ENCODE measurements around the gene EXD3.
"Not testable (repeated sequence)": the region's sequence is repeated elsewhere in the genome, so short reads cannot be mapped to it uniquely, and the experiment has no call there.

Gene EXD3

DNA sequence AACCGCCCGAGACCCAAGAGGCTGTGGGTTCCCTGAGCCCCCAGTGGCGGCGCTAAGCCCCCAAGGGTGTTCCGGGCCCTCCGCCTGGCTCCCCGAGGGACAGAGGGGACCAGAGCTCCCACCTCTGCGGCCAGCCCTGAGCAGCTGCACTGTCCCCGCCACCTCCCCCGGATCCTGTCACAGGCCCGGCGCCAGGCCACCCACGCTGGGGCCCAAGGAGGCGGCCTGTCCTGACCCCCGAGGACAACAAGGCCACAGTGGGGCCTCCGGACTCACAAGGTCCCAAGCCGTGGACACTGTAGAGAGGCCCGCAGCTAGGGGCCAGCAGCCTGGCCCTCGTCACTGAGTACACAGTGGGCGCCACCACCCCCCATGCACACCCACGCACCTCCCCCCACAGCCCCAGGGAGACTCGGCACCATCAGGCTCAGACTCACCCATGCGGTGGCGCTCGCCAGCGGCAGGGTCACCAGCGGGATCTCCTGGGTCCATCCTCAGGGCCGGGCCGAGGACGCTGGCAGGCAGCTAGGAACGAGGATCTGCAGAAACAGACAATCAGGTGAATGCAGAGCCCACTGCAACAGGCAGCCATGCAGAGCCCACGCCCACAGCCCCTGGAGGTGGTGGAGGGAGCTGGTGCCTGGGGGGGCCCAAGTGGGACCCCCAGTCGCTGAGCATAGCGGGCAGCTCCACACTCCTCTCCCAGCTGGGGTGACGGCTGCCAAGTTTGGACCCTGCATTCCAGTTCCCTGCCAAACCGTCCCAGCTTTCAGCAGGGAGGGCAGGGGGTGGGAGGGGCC lies 27.9 kb downstream of the EXD3 start:
- DNase-seq (ENCODE audit: low read depth in 2 of 2, low spot score in 1 of 2): no peak

DNA sequence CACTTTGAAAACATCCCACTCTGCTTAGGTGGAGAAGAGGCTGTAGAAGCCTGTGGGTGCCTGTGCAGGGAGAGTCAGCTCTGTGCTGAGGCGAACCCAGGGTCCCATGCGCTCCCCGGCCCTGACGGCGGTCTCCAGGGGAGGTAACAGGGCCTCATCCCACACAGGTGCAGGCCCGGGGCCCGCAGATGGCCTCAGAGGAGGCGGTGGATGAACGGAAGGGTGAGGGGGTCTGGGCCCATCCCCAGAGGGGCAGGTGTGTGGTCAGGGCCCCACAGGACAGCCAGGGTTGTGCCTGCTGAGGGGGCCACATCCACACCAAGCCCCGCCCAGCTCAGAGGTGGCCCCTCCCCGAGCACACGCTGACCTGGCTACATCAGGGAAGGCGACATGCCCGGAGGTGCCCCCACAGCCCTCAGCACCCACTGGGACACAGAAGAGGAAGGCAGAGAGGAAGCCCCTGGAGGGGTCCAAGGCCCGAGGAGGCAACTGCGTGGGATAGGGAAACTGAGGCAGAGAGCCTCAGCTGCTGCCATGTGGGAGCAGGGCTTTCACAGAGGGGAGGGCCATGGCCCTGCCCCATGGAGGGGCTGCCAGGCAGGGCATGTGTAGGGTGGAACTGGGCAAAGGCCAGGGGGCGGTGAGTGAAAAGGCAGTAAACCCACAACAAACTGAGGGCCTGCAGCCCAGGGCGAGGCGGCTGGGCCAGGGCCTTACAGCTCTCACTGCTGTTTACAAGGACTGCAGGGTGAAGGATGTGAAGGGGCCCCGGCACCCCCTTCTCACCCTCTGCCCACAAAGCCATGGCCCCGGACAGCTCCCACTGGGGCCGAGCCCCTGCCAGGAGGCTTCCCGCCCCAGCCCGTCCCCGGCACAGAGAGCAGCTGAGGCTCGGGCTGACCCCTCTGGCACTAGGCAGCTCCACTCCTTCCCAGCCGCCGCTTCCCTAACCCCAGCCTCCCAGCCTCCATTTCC lies 29.5 kb downstream of the EXD3 start:
- no peak for DNase-seq (ENCODE audit: low read depth in 2 of 2, low spot score in 1 of 2)

DNA sequence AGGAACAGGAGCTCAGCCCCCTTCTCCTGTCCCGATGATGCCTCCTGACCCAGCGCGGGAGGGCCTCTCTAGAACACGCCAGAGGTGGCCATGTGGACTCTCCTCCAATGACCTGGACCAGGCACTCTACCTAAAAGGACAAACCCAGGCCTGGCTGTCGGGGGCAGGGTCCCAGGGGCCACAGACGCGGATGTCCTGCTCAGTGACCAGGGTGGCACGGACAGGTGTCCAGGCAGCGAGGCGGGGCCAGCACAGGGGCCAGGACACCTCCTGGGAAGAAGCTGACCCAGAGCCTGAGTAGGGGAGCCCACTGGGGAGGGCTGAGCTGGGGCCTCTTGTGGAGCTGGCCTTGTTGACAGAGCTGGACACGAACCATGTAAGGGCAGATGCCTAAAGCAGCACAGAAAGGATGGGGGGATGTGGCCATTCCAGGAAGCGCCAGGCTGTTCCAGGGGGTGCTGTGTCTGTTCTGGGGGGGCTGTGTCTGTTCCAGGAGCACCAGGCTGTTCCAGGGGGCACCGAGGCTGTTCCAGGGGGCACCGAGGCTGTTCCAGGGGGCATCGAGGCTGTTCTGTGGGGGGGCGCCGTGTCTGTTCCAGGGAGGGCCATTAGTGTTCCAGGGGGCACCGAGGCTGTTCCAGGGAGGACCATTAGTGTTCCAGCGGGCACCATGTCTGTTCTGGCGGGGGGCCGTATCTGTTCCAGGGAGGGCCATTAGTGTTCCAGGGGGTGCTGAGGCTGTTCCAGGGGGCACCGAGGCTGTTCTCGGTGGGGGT lies 30.5 kb downstream of the EXD3 start:
- no peak for DNase-seq (ENCODE audit: low read depth in 2 of 2, low spot score in 1 of 2)

DNA sequence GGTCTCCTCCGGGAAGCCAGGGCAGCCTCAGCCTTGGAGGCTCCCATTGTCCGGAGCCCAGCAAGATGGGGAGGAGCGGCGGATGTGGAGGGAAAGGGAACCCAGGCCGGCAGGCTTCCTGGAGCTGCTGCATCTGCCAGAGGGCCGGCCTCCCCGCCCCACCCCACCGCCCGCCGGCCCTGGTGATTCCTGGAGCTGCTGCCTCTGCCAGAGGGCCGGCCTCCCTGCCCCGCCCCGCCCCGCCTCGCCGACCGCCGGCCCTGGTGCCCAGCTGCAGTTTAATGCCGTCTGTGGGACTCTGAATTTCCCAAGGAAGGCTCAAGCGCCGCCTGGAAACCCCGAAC lies 31.6 kb downstream of the EXD3 start:
- no peak for DNase-seq (ENCODE audit: low read depth in 2 of 2, low spot score in 1 of 2)

DNA sequence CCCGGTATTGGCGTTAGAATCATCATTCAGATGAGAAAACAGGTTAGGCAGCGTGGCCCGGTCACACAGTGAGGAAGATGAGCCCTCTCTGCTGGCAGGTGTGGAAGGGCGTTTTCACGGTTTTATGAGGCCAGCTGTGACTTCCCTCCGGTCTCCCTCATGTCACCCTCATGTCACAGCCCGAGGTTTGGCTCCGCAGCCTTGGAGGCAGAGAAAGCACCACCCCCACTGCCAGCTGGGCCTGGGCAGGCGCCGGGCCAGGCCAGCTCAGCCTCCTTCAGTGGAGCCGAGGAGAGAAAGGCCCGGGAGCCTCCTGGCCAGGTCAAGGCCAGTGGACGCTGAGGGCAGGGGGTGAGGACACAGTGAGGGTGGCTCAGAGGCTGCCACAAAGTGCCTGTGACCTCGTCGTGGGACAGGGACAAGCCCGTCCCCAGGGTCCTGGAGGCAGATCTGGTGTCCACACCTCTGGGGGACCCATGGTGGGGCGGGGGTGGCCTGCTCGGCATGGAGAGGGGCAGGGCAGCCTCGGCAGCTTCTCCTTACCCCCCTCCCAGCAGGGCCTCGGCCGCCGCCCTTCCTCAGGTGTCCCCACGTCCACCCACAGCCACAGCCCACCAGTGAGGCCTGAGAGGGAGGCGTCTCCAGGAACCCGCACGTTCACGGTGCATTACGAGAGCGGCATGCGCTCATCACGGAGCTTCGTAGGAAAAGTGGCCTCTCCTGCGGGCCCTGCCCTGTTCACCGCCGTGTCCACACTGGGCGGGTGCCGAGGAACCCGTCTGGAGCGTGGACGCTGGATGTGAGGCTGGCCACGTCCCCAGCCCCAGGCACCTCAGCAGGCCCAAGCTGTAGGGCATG lies 32.2 kb downstream of the EXD3 start:
- DNase-seq (ENCODE audit: low read depth in 2 of 2, low spot score in 1 of 2): no peak

DNA sequence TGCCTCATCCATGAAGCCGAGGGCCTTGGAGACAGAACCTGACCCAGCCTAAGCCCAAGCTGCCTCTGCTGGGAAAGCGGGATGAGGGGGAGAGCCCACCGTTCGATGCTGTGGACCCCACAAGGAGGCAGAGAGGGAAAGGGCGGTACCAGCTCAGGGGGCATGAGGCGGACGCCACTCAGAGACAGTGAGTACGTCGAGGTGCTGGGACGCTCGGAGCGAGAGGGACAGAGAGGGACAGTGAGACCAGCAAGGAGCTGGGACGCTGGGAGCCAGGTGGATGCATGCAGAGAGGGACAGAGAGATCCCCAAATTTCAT lies 33.6 kb downstream of the EXD3 start:
- no peak for DNase-seq (ENCODE audit: low read depth in 2 of 2, low spot score in 1 of 2)

DNA sequence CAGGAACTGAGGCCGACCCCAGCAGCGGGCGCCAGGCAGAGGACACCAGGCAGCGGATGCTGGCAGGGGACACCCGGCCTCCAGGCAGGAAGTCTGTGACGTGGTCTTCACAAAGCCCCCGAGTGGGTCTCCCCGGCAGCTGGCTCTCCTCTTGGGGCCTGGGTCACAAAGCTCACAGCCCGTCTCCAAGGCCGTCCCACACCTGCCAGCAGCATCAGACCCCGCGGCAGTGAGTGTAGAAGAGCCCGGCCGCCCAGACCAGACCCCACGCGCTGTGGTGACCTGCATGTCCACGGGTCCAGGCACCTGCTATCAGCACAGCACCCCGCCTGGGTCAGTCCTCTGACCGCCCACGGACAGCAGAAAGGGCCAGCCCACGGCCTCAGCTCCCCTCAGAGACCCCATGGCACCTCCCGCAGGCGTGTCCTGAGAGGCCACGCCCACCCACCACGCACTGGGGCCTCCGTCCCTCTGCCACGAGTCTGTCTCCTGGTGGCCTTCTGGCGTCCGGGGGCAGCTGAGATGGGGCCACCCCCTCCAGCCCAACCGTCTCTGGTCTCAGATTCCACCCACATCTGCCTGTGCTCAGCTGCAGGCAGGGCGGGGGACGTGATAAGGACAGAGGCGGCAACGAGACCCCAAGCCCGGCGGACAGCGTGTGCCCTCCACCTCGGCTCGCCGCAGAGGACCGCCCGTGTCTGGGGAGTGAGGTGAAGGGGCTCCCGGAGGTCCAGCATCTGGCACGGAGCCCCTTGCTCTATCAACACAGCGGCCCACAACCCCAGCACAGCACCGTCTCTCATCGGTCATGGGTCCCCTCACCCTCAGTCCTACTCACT lies 34.2 kb downstream of the EXD3 start:
- DNase-seq (ENCODE audit: low read depth in 2 of 2, low spot score in 1 of 2): no peak

DNA sequence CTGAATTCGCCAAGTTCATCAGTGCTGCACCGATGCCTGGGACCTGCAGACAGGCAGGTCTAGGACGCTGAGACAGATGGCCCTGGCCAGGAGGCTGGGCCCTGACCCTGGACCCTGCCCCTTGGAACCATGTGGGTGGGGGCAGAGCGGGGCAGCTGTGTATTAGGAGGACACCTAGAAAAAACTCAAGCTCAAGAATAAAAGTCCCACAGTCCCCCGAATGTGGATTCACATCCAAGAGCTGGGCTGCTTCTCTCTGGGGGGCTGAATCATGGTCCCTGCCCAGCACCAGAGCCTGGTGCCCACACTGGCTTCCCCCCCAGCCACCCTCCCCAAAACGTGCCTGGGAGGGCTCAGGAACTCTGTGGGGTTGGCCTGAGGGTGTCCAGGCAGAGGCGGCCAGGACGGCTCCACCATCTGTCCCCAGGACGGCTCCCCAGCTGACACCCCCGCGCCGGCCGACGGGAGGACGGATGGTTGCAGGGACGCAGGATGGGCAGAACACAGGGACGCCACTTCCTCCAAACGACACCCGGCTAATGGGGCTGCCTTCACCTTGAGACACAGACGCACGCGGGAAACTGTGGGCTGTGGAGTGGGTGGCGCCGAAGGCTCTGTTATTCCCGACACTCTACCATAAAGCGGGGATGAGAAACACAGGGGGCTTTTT lies 34.9 kb downstream of the EXD3 start:
- no peak for DNase-seq (ENCODE audit: low read depth in 2 of 2, low spot score in 1 of 2)

DNA sequence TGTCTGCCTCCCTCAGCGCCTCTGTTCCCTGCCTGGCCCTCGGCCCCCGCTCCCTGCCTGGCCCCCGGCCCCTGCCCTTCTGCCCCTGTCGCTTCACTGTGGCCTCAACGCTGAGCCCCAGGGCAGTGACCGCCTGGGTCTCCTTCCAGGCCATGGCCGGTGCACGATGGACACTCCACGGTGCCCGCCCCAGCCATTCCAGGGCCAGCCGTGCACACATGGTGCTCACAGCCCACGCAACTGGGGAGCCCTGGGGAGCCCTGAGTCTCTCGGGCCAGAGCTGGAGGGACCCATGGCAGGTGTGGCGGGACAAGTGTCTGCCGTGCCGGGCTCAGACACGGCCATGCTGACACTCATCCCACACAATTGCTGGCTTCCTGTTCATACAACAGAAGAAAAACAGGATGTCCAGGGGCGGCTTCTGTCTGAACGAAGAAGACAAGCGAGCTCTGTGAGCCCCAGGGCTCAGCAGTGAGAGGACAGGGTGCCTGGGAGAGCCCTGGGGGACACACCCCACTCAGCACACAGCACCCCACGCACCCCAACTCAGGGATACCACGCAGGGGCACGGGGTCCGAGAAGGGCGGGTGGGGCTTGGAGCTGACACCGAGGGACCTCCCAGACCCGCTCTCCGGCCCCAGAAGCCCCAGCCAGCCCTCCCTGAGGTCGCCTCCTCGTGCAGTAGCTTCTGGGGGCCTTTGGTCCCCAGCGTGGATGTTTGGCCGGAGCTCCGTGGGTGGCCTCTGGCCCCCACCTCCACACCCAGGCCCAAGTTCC lies 35.7 kb downstream of the EXD3 start:
- DNase-seq (ENCODE audit: low read depth in 2 of 2, low spot score in 1 of 2): peak in 1 of 2 donors; percentile 18

DNA sequence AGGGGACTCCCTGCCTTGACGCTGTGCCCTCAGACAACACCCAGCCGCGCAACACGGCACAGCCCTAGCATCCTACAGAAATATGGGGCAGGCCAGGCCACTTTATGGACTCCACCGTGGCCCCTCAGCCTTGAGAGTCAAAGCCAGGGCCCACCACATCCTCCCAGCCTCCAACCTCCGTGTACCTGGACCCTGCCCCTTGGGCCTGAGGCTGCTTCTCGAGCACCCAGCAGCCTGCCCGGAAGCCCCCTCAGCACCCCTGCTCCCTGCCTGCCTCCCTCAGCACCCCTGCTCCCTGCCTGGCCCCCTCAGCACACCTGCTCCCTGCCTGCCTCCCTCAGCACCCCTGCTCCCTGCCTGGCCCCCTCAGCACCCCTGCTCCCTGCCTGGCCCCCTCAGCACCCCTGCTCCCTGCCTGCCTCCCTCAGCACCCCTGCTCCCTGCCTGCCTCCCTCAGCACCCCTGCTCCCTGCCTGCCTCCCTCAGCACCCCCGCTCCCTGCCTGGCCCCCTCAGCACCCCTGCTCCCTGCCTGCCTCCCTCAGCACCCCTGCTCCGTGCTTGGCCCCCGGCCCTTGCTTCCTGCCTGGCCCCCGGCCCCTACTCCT lies 36.4 kb downstream of the EXD3 start:
- not testable (repeated sequence) for DNase-seq (ENCODE audit: low read depth in 2 of 2, low spot score in 1 of 2)

DNA sequence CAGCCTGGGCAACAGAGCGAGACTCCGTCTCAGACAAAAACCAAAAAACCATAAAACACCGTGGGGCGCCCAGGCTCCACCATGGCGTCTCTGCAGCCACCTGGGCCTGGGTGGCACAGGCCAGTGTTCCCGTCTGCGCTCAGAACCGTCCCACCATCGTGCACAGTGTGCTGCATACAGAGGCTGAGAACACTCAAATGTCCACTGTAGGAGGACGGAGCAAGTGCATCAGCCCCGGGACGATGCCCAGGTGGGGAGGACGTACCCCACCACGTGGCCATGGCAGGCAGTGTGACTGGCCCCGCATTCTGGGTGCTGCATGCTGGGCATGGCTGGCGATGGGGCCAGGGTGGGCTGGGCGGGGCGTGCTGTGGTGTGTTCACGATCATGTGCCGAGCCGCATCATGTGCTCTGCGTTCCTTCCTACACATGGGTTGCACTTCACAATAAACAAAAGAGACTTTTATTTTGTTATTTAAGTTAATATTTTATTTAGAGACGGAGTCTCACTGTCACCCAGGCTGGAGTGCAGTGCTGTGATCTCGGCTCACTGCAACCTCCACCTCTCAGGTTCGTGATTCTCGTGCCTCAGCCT lies 37.8 kb downstream of the EXD3 start:
- DNase-seq (ENCODE audit: low read depth in 2 of 2, low spot score in 1 of 2): no peak

DNA sequence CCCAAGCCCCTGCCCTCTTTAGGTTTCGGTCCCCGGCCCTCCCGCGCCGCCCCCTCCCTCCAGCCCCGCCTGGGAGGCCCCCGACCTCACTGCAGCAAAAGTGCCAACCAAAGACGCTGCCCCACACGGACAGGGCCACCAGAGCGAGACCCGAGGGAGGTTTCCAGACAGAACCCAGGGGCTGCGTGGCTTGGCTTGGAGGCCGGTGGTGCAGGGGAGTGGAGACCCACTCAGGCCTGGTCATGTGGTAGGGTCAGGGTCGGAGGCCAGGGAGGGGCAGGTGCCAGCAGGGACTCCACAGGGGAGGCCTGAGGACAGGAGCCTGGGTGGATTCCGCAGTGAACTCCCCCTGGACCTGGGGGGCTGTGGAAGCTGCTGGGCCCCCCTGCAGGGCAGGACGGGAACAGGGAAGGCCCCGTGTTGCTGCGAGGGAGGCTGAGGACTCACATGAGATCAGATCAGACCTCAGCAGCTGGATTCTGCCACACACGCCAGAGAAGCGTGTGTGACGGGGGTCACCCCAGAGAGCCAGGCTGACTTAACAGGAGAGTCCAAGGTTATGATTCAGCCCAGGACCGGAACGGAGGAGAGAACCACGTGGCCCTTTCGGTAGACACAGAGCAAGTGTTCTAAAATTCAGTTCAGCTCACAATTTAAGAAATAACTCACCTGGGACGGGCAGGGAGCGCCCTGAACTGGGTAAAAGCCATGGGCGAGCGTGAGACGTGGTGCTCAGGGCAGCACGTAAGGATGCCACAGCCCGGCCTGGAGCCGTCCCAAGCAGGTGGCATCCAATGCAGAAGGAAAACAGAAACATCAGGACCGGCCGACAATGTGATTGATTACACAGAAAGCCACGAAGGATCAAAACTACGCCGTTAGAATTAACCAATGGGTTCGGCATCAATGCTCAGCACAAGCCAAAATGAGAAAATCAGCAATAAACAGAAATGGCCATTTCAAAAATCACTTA lies 38.9 kb downstream of the EXD3 start:
- no peak for DNase-seq (ENCODE audit: low read depth in 2 of 2, low spot score in 1 of 2)

DNA sequence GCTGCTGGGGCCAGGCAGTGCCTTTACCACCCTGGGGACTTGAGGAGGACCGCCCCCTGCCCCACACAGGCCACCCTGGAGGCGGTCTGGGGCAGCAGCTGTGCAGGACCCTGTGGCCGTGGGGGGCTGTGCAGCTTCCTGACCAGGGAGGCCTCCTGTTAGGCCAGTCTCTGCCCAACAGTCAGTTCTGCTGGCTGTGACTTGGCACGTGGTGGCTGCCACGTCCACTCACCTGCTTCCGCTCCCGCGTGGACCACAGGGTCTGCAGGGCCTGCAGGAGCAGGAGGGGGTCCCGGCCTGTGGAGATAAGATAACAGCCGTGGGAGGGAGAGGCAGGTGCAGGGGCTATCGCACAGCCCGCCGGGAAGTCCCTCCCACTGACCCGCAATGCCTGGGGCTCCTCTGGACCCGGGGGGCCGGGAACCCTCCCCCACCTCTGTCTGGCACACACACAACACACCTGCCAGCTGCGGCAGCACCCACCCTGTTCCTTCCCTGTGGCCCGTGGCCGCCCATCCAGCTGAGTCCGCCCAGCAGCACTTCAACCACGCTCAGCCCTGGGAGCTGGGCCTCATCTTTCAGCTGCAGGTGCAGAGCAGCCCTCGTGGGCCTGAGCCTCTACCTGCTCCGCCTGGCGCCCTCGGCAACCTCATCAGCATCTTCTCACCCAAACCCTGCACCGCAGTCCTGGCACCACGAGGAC lies 39.7 kb downstream of the EXD3 start:
- DNase-seq (ENCODE audit: low read depth in 2 of 2, low spot score in 1 of 2): no peak

DNA sequence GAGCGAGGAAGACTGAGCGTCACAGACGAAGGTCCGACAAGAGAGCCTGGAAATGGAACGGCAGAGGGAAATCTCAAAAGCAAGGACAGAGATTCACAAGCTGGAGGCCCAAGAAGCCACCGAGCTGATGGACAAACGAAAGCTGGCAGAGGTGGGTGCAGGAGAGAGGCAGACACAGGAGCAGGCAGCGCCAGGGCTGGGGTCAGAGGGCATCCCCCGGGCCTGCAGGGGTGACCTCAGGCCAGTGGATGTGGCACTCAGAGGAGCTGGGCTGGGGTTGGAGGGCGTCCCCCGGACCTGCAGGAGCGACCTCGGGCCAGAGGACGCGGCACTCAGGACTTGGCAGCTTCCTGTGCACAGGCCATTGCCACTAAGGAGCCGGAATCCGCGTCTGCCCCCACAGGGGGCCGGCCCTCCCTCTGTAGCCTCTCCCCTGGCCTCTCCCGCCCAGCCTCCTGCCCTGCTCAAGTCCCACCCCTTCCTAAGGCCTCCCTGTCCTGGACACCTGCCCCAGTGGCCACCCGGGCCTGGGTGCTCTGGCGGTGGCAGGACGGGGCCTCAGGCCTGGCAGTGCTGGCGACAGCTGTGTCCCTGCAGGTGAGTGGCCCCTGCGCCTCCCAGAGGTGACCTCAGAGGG lies 40.4 kb downstream of the EXD3 start:
- DNase-seq (ENCODE audit: low read depth in 2 of 2, low spot score in 1 of 2): no peak
